HG03139 (cell line): ENCODE measurements around the gene PPM1M.
"Not testable (repeated sequence)": the region's sequence is repeated elsewhere in the genome, so short reads cannot be mapped to it uniquely, and the experiment has no call there.

Source experiments
- ATAC-seq: cut with Tn5 transposase; IDR thresholded peaks from one replicate; pipeline ENCODE4 v1.9.1; 2021; ENCODE audit not compliant: unreplicated experiment

Gene PPM1M

DNA sequence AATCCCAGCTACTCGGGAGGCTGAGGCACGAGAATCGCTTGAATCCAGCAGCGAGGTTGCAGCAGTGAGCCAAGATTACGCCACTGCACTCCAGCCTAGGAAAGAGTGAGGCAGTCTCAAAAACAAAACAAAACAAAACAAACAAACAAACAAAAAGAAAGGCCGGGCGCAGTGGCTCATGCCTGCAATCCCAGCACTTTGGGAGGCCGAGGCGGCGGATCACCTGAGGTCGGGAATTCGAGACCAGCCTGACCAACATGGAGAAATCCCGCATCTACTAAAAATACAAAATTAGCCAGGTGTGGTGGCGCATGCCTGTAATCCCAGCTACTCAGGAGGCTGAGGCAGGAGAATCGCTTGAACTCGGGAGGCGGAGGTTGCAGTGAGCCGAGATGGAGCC, 29.2 kb downstream of the PPM1M start:
- not testable (repeated sequence) for ATAC-seq

DNA sequence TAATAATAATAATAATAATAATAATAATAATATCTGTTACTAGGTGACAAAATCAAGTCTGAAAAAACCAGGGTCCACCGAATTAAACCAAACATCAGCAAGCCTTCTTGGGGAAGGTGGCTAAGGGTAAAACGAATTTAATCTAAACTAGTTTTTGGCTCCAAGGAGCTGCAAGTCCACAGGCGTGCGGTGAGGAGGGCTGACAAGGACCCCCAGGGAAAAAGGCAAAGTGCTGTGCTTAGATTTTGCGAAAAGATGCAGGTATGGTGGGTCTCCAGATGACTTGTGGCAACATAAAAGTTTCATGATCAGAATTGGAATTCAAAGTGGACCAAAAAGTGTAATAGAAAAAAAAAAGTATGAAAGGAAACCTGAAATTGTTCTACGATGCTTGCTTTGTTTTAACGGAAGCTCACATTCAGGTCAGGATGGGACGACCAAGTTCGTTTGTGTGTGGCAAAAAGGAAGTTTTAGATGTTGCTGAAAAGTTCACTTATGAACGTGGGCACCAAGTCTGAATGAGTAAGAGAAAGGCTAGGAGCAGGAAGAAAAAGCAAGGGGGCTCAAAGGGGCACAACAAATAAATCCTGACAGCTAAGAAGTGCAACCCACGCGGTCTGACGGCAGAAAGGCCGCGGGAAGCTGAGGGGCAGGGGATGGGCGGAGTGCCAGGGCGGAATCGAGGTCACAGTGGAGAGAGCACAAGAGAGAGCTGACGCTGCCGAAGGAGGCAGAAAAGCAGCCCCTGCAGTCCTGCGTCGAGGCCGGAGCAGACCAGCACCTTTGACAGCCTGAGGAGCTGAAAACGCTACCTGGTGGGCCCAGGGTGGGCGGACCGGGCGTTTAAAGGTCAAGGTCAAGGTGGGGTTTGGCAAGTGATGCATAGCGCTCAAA, 31.8 kb downstream of the PPM1M start:
- no peak for ATAC-seq

DNA sequence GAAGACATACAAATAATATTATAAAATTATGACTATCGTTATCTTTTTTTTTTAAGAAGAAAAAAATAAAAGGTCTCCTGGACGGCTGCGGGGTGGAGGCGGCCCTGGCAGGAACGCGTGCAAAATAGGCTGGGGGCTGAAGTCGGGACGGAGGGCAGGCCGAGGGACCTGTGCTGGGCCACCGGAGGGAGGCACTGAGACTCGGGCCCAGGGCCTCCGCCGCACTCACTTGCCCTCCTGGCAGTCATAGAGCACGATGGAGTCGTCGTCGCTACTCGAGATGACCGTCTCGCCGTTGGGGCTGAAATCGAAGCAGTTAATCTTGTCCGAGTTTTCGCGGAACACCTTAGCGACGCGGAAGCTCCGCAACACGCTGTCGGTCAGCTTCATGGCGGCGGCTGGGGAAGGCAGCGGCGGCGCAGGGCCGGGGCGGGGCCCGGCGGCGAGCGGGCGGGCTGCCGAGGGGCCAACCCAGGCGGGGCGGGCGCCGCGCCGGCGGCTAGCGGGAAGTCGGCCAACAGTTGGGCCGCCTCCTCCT, 32.5 kb downstream of the PPM1M start:
- ATAC-seq, result peak; percentile 50

DNA sequence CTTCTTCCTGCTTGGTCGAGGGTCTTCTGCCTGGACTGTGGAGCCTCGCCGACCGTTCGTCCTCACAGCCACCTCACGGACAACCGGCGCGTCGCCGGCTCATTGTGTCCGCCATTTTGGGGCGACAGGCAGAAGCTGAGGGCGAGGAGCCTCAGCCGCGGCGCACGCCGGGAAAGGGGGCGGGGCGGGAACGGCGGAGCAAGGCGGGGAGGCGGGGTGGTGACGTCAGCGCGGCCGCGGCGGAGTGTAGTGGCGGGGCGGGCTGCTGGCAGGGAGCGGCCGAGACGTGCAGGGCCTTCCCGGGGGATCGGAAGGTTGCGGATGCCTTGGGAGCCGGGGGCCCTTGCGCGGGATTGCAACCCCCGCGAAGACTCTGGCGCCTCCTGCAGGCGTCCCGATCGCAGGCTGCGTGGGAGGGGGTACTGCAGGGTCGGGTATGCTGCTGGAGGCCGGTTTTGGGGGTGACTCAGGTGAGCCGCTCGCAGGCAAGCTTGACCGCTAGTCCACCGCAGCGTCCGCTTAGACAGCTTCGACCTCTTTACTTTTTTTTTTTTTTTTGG, 33.0 kb downstream of the PPM1M start, which contains the start of gene WDR82:
WDR82 (minus strand) TSS at position 140 of the 560 bp plus-strand sequence. CDS start 288 bp downstream, outside the sequence.
- ATAC-seq, result peak; percentile 76

DNA sequence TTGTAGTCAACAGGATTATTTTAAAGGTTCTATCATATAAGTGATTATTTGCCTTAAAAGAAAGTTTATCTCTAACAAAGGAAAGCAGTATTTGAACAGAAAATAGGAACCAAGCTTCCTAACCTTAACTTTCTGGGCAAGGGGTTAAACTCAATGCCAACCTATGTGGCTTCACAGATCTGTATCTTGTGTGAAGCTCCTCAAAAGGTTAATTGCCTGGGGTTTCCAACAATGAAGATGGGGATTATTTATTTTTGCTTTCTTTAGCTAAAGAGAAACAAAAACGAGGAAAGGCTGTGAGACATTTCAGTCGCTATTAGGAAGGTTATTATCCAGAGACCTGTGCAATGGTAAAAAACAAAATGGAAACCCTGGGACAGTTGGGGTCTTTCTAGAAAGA, 34.0 kb downstream of the PPM1M start:
- no peak for ATAC-seq

DNA sequence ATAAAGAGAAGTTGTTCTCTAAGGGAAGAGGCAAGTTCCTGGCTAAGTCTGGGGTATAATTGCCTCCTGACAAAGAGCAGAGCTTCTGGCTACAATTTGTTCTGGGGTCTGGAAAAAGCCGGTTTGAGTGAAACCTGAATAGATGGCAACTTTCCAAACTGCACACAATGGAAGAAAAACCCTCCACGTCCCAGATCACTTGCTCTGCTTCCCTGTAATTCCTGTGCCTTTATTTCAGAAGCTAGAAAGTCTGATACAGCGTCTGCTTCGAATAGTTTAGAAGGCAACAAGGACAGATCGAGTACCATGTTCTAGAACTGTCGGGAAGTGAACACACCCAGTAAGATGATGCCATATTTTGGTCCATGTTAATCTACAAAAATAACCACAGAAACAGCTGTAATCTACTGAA, 34.5 kb downstream of the PPM1M start:
- ATAC-seq, result no peak

DNA sequence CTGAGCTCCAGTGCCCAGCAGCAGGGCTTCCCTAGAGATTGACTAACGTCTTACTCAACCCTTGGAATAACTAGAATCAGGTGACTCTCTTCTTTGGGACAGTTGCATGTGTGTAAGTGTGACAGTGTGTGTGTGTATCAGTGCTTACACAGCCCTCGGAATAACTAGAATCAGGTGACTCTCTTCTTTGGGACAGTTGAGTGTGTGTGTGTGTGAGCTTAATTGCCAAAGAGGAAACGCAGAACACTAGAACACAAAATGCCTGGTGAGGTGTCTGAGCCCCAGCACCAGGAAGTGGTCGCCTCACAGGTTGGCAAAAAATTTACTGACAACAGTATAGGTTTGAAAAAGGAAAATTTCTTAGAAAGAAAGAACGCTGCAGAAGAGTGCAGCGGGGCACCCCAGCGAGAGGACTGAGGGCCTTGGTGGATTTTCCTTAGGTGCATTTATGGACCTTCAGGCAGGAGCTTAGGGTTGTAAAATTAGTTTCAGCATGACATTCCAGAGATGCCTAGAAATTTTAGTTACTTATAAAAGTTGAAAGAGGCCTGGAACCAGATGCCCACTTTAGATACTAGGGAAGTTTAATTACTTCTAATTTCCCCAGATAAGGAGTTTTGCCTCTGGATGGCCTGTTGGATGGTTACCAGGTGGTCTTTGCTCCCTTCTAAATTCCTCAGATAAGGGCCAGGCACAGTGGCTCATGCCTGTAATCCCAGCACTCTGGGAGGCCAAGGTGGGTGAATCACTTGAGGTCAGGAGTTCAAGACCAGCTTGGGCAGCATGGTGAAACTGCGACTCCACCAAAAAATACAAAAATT, 36.6 kb downstream of the PPM1M start:
- ATAC-seq, result no peak

DNA sequence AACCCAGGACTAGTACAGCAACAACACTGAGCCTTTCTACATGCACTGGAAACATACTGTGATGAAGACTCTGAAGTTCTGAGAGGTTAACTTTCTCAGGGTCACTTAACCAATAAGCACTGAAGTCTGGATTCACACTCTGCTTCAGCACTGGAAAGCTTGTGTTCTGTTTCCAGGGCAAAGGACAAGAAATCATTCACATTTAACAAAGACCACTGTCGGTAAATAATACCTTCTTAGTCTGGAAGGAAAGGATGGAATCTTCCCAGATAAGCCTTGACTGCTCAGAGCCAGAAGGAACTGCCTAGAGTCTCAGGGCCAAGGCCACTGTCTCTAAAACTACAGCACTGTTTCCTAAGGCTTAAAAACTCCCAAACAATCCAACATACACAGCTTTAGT, 37.7 kb downstream of the PPM1M start:
- ATAC-seq, result no peak

DNA sequence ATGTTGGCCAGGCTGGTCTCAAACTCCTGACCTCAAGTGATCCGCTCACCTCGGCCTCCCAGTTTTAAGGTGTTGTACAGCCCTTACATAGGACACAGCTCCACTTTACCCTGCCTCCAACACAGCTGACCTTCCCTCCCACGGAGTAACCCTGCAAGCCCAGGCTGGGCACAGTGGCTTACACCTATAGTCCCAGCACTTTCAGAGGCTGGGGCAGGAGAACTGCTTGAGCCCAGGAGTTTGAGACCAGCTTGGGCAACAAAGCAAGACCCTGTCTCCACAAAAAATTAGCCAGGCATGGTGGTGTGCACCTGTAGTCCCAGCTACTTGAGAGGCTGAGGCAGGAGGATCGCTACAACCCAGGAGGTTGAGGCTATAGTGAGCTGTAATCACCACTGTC, 38.5 kb downstream of the PPM1M start:
- ATAC-seq, result not testable (repeated sequence)

DNA sequence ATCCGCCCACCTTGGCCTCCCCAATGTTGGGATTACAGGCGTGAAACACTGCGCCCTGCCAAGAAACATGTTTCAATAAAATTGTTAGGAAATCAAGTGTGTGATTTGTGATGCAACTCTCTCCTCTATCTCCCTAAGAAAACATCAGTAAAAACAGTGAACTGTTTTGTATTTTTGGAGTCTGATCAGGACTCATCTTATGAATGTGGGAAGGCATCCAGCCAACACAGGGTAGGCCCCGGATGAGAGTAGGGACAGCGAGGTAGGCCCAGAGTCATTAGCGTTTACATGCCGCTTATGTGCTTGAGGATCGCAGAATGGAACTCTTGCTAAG, 41.2 kb downstream of the PPM1M start:
- no peak for ATAC-seq

DNA sequence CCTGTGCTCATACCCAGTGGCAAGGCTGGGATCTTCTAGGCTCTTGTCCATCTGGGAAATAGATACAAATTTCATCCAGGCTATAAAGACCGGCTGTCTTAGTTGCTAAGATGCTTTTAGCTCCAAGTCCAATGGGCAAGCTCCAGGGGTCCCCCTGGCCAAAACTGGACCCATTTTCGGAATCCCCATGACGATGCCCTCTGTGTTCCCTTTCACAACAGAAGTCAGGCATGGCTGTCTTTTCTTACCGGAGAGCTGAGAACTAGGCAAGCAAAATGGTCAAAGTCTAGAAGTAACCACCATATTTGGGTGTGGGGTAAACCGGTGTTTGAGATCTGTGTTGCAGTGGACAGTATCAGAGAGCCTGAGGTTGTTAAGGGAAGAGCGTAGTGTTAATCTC, 43.1 kb downstream of the PPM1M start:
- no peak for ATAC-seq

DNA sequence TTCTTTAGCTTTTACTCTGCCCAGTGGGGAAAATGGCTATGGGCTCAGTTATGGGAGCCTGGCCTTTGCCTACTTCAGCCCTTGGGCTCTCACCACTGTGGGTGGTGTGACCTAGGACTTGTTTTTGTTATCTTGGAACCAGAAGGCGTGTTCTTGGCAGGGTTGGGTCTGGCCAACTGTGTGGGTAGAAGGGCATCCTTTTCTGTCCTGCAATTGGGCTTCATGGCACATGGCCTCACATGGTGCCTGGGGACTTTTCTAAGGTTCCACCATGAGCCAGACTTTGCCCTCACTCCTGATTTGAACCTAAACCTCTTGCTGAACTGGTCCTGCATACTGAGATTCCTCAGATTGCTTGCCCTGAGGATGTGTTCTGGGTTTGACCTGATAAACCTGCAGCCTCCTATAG, 43.8 kb downstream of the PPM1M start:
- ATAC-seq, result no peak

DNA sequence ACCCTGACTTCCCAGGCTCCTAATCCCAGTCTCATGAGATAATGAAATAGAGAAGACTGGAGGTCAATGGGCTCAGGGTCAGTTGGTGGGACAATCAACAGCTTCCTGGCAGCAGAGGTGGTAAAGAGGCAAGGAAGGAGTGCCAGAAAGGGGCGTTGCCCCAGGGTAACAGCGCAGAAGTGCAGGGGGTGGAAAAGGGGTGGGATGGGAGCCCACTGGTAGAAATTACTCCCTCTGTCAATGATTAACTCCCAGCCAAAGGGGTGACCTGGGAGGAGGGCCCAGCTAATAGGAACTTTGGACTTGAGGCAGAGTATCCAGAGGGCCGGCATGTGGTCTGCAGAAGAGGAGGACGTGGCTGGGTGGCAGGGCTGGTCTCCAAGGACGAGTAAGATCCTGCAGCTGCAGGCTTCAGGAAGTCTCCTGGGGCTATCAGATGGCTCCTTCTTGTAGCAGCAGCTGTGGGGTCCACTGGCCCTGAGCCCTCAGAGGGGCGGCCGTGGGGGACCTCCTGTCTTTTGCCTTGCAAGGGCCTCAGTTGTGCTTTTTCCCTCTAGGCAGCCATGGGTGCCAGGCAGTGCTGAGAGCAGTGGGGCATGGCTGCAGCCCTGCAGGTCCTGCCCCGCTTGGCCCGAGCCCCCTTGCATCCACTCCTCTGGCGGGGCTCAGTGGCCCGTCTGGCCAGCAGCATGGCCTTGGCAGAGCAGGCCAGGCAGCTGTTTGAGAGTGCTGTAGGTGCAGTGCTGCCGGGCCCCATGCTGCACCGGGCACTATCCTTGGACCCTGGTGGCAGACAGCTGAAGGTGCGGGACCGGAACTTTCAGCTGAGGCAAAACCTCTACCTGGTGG, 44.4 kb downstream of the PPM1M start:
- ATAC-seq, result no peak

DNA sequence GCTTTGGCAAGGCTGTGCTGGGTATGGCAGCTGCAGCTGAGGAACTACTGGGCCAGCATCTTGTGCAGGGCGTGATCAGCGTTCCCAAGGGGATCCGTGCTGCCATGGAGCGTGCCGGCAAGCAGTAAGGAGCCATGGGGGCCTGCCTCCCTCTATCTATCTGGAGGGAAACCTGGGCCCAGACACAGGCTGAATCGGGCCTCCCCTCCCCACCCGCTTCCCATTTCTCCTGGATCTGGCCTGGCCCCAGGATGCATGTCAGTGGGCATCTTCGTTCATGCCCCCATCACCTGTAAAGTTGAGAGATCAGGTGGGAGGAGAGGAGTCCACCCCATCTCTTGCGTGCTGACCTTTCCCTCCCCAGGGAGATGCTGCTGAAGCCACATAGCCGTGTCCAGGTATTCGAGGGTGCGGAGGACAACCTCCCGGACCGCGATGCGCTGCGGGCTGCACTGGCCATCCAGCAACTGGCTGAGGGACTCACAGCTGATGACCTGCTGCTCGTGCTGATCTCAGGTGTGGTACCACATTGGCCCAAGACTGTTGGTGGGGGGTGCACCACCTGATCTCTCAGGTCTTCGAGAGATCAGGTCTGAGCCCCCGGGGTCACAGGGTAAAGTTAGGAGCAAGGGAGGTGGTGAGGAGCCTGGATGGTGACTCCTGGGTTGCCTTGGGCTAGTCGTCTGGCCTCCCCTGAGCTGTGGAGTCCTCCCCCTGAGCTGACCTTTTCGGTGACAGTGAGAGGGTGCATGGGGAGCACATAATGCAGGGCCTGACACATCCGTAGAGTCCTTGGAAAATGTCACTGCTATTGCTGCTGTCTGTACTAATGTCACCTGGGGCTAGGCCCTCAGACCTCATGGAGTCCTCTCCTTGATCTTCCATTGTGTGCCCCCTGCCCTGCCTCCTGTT, 45.3 kb downstream of the PPM1M start:
- no peak for ATAC-seq

DNA sequence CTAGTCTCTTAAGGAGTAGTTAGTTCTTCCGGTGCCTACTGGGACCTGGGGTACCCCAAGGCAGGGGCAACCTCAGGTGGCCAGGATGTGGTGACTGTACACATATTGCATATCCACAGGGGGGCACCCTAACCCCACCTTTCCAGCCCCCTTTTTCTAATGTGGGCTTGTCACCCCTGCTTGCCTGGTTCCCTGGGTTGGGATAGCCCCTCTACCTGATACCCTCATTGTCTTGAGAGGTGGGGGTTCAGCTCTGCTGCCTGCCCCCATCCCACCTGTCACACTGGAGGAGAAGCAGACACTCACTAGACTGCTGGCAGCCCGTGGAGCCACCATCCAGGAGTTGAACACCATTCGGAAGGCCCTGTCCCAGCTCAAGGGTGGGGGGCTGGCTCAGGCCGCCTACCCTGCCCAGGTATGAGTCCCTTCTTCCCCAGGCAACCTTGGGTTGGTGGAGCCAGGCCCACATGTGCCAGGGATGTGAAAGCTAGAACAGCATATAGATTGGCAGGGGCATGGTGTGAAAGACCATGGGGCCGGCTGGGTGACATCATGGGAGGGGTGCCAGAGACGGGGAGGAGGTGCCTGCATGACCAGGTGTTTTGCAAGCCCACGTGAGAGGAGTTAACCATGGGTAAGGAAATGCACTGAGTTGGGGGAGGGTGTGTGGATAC, 46.1 kb downstream of the PPM1M start:
- no peak for ATAC-seq

DNA sequence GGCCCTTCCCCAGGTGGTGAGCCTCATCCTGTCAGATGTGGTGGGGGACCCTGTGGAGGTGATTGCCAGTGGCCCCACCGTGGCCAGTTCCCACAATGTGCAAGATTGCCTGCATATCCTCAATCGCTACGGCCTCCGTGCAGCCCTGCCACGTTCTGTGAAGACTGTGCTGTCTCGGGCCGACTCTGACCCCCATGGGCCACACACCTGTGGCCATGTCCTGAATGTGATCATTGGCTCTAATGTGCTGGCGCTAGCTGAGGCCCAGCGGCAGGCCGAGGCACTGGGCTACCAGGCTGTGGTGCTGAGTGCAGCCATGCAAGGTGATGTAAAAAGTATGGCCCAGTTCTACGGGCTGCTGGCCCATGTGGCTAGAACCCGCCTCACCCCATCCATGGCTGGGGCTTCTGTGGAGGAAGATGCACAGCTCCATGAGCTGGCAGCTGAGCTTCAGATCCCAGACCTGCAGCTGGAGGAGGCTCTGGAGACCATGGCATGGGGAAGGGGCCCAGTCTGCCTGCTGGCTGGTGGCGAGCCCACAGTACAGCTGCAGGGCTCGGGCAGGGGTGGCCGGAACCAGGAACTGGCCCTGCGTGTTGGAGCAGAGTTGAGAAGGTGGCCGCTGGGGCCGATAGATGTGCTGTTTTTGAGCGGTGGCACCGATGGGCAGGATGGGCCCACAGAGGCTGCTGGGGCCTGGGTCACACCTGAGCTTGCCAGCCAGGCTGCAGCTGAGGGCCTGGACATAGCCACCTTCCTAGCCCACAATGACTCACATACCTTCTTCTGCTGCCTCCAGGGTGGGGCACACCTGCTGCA, 46.9 kb downstream of the PPM1M start:
- no peak for ATAC-seq

DNA sequence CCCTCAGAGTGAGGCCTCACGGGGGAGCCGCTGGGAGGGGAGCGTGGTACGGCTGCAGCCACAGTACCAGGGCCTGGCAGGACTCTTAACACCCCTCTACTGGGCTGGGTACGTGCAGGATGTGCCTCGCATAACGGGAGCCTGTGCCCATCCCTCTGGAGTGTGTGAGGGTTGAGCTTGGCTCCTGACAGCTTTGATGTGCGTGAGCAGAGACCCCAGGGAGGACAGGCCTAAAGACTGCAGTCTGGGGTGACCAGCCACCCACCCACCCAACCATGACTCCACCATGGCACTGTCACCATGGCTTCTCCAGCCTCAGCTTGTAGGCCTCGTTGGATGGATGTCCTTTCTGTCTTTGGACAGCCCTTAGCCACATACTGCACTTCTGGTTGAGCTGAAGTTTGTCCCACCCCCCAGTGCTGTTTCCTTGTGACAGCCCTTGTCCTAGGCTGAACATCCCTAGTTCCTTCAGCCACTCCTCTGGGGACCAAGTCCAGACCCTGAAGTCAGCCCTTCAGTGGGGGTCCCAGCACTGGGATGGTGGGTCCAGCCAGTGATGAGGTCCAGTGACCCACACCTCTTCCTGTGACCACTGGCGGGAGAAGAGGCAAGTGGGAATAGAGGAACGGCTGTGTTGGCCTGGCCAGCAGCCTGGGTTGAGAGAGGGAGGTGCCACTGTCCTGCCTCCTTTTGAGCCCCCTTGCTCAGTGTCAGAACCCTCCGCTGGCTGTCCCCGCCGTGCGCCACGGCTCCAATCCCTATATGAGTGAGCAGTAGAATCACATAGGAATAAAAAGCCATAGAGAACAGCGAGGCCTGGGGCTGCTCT, 48.1 kb downstream of the PPM1M start:
- ATAC-seq, result no peak
